ES-I3 (cell line): ENCODE measurements around the gene CPLX3.

Source experiments
- H3K36me3 ChIP-seq: 2 replicates; pipeline ENCODE4 v1.6.1; 2013; ENCODE audit warnings: mild to moderate bottlenecking, low read length, control low read depth, moderate library complexity; ENCODE audit not compliant: insufficient read depth
- H3K4me1 ChIP-seq: 2 replicates; pipeline ENCODE4 v1.6.1; 2013; ENCODE audit warnings: mild to moderate bottlenecking, control low read depth, low read length; ENCODE audit not compliant: insufficient read depth
- H3K9ac ChIP-seq: 2 replicates; pipeline ENCODE4 v1.6.1; 2013; ENCODE audit warnings: low read depth, mild to moderate bottlenecking, low read length, moderate library complexity
- H3K9me3 ChIP-seq: 2 replicates; pipeline ENCODE4 v1.6.1; 2013; ENCODE audit warnings: mild to moderate bottlenecking, low read length, moderate library complexity; ENCODE audit not compliant: control insufficient read depth, insufficient read depth

CPLX3 gene

DNA sequence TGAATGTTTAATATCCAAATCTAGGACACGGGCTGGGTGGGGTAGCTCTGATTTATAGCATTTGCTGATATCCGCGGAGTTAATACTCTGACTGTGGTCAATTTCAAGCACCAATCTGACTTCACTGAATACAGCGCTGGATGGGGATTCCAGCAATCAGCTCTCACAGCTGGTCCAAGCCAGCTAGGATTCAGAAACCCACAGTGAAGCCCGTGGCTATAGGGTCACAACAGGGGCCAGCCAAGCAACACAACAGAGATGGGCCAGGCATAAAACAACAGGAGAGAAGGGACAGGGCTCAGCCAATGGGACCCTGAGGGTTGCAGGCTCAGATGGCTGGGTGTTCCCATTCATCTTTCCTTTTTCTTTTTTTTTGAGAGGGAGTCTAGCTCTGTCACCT is 19.1 kb upstream of the CPLX3 start:
- H3K9me3 ChIP-seq = no peaks in the 10 kb centered on the region
- H3K9ac ChIP-seq = no peak overlapping the region
- 0 out of 2 replicates have a peak, but pooled peaks cover 4% of the 10 kb centered on the region for H3K4me1 ChIP-seq
- H3K36me3 ChIP-seq = peaks cover 5% of the 10 kb centered on the region; the same call in 1 of the 2 replicates

DNA sequence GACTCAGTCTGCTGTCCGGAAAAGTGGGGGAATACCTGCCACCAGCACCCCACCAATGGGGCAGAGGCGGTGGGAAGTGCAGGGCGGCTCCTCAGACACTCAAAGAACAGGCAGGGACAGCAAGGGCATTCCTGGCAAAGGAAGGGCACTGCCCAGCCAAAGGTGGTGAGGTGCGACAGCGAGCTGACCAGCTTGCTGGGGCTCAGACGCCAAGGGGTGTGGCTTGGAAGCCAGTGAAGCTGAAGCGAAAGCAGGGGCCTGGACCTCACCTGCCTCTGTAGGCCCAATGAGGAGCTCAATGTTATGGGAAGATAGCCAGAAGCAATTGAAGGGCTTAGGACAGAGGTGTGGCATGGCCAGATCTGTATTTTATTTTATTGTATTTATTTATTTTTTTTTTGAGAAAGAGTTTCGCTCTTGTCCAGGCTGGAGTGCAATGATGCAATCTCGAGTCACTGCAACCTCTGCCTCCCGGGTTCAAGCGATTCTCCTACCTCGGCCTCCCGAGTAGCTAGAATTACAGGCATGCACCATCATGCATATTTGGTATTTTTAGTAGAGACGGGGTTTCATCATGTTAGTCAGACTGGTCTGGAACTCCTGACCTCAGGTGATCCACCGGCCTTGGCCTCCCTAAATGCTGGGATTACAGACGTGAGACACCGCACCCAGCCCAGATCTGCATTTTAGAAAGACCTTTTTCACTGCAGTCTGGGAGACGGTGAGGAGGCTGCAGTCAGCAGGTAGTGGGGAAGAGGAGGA is 18.2 kb upstream of the CPLX3 start:
- Histone ChIP-seq H3K9me3 (no peaks in the 10 kb centered on the region), H3K9ac (no peak overlapping the region), H3K36me3 (peaks cover 5% of the 10 kb centered on the region; the same call in 1 of the 2 replicates)

DNA sequence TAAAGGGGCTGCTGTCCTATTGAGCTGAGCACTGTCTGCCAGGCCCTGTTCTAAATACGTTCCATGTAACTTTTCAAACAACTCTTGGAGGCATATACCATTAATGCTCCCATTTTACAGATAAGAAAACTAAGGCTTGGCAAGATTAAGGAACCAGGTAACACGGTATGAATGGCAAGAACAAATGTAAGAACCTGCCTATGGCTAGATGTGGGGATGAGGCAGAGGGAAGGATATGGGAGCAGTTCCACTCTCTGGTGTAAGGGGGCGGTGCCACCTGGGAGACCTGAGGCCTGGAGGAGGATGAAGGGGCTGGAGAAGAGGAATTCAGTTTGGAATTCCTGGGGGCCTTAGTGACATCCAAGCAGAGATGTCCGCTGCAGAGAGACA is 17.6 kb upstream of the CPLX3 start:
- Histone ChIP-seq H3K9ac (no peak overlapping the region), H3K36me3 (peaks cover 4% of the 10 kb centered on the region; the same call in 1 of the 2 replicates), H3K9me3 (no peaks in the 10 kb centered on the region), H3K4me1 (0 out of 2 replicates have a peak, but pooled peaks cover 4% of the 10 kb centered on the region)

More for the DNA sequence above, 18.2 kb upstream of the CPLX3 start:
- H3K4me1 ChIP-seq = 0 out of 2 replicates have a peak, but pooled peaks cover 4% of the 10 kb centered on the region

DNA sequence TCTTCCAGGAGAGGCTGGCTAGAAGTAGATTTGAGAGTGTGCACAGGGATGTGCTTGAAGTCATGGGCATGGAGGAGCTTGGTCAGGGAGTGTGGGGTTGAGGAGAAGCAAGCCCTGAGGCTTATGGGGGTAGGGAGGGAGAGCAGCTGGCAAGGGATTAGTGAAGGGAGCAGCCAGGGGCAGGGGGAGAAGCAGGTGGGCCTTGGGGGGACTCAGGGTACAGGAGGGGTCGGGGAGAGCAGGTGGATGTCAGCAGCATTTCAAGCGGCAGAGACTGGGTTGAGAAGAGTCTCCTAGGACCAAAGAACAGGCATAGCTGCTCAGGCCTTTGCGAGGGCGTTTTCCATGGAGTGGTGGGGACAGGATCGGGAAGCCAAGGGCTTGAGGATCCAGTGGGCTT is 17.2 kb upstream of the CPLX3 start:
- Histone ChIP-seq H3K36me3 (0 out of 2 replicates have a peak, but pooled peaks cover under 1% of the 10 kb centered on the region), H3K4me1 (0 out of 2 replicates have a peak, but pooled peaks cover 4% of the 10 kb centered on the region), H3K9ac (no peak overlapping the region), H3K9me3 (no peaks in the 10 kb centered on the region)

DNA sequence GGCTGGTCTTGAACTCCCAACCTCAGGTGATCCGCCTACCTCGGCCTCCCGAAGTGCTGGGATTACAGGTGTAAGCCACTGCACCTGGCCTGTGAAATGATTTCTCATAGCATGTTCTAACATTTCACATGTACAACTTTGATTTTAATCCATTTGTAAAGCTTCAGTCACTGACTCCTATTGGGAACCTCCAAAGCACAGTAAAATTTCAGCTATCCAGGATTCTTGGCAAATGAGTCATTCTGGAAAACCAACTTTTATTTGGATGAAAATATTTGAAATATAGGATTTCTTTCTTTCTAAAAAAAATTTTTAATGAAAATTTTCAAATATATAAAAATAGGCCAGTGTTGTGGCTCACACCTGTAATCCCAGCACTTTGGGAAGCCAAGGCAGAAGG is 16.5 kb upstream of the CPLX3 start:
- Histone ChIP-seq H3K4me1 (0 out of 2 replicates have a peak, but pooled peaks cover 4% of the 10 kb centered on the region), H3K9me3 (no peaks in the 10 kb centered on the region), H3K9ac (no peak overlapping the region), H3K36me3 (no peaks in the 10 kb centered on the region)

DNA sequence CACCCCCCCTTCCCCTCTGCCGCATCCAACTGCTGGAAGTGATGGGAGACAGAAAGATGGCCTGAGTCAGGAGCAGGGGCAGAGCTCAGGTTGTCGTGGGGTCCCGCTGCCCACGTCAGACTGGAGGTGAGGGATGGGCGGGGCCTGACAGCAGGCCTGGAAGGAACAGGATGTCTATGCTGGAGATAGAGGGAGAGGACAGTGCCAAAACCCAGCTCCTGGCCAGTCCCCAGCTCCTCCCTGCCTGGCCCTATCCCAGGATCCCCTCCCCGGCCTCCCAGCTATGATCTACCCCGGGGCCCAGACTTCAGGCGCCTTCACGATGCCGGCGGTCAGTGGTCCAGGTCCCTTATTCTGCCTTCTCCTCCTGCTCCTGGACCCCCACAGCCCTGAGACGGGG is 13.9 kb upstream of the CPLX3 start, which contains the start of gene LMAN1L:
LMAN1L (plus strand) TSS at position 303 of the 400 bp plus-strand sequence; CDS start at position 323, 20 bp downstream.
- H3K9me3 ChIP-seq = no peaks in the 10 kb centered on the region
- H3K9ac ChIP-seq = no peak within 1 kb of the TSS
- peaks cover 10% of the 10 kb centered on the region; the same call in 1 of the 2 replicates for H3K4me1 ChIP-seq
- no peaks in the 10 kb centered on the region for H3K36me3 ChIP-seq

DNA sequence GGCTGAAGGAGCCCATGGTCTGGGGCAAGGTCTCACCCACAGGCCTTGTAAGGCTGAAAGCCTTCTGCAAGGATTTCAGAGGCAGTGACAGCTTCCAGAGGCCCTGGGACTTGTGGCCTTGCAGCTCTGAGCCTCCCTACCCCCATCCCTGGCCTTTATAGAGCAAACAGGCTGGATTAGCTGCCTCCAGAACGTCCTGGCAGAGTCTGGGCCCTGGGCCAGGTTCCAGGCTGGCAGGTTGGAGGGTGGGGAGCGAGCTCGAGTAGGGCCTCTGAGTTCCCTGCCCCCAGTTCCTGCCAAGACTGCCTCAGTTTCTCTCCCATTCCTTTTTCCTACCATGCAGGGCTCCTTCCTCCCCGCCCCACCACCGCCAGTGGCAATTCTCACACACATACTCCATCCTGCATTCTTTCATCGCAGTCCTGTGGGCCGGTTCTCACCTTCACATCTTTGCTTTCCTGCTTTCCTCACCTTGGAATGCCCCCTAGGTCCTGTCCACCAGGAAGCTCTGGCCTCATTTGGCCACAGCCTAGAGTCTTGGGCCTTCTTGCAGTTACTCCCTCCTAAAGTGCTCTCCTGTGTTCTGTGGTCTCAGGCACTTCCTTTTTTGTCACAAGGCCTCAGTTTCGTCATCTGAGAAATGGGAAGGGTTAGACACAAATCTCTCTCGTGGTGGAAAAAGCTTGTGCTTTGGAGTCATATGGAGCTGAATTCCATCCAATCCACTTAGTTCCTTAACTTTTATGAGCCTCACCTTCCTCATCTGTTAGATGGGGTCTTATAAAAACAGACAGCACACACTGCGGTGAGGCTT is 11.1 kb upstream of the CPLX3 start:
- Histone ChIP-seq H3K4me1 (peaks cover 17% of the 10 kb centered on the region; the same call in 1 of the 2 replicates), H3K9me3 (no peaks in the 10 kb centered on the region), H3K36me3 (no peaks in the 10 kb centered on the region), H3K9ac (no peak overlapping the region)

DNA sequence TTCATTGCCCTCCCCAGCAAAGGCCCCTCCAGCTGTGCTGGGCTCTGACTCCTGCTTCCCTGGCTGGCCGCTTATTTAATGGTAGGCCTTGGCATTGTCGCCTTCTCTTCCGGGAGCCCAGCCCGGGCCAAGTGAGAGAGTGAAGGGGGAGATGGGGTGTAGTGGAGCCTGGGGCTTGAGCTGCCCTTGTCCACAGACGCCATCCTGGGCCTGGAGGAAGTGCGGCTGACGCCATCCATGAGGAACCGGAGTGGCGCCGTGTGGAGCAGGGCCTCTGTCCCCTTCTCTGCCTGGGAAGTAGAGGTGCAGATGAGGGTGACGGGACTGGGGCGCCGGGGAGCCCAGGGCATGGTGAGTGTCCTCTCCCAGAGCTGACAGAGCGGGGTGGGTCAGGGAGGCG is 10.5 kb upstream of the CPLX3 start:
- Histone ChIP-seq H3K4me1 (peaks cover 21% of the 10 kb centered on the region; the same call in 1 of the 2 replicates), H3K9me3 (no peaks in the 10 kb centered on the region), H3K36me3 (no peaks in the 10 kb centered on the region), H3K9ac (no peak overlapping the region)

DNA sequence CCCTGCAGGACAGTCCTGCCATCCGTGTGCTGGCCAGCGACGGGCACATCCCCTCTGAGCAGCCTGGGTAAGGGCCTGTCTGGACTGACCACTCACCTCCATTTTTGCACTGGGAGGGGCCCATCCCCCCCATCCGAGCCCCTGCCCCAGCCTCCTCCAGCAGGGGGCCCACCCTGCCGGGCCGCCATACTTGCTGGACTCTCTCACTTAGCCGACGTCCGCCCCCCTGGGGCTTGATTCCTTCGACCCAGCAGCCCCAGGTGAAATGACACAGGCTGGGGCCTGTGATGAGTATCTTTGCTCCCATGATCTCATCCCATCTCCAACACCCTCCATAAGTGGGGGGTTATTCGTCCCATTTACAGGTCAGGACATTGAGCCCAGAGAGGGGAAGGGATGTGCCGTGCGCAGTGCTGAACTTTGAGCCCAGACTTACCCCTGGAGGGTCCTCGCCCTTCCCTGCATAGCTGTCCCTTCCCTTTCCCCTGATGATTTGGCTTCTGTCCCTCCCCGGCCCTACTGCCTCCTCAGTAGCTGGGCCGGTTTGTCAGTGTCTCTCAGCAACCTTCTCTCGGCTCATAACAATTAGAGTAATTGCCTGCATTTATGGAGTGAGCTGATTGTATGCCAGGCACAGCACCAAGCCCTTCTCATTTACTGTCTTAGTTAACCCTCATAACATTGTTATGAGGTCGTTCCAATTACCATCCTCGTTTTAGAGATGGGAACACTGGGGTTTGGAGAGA is 9.6 kb upstream of the CPLX3 start:
- Histone ChIP-seq H3K4me1 (peaks cover 29% of the 10 kb centered on the region; the same call in 1 of the 2 replicates), H3K9me3 (no peaks in the 10 kb centered on the region), H3K36me3 (no peaks in the 10 kb centered on the region), H3K9ac (no peak overlapping the region)

DNA sequence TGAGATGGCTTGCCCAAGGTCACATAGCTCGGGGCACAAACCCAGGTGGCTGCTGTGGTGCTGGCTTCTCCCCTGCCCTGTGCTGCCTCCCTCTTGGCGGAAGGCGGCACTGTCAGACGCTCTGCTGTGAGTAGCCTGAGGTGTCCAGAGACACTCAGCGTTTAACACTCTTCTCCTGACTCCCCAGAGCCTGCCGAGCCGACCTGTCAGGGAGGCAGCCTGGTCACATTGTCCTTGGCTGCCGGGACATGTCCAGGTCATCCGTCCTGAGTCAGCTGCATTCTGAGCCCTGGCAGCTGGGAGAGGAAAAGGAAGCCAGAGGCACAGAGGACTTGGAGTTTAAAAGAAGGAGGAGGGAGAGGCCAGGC is 9.1 kb upstream of the CPLX3 start:
- no peaks in the 10 kb centered on the region for H3K36me3 ChIP-seq
- H3K9me3 ChIP-seq = no peaks in the 10 kb centered on the region
- peaks cover 30% of the 10 kb centered on the region; the same call in 1 of the 2 replicates for H3K4me1 ChIP-seq
- no peak overlapping the region for H3K9ac ChIP-seq

DNA sequence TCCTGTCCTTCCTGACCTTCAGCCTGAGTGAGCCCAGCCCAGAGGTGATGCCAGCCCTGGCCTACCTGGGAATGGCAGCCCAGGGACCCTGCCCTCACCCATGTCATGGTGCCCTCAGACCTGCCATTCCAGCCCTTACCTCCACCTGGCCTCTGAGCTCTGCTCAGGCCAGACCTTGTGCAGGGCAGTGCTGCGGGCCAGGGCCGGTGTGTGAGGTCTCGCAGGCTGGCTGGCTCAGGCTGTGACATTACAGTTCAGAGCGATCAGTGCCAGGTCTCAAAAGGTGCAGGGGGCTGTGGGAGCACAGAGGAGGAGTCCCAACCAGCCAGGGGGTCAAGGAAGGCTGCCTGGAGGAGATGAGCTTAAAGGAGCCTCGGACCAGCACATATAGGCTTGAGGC is 6.4 kb upstream of the CPLX3 start:
- Histone ChIP-seq H3K4me1 (peaks cover 30% of the 10 kb centered on the region; the same call in 1 of the 2 replicates), H3K9me3 (no peaks in the 10 kb centered on the region), H3K36me3 (no peaks in the 10 kb centered on the region), H3K9ac (no peak overlapping the region)

DNA sequence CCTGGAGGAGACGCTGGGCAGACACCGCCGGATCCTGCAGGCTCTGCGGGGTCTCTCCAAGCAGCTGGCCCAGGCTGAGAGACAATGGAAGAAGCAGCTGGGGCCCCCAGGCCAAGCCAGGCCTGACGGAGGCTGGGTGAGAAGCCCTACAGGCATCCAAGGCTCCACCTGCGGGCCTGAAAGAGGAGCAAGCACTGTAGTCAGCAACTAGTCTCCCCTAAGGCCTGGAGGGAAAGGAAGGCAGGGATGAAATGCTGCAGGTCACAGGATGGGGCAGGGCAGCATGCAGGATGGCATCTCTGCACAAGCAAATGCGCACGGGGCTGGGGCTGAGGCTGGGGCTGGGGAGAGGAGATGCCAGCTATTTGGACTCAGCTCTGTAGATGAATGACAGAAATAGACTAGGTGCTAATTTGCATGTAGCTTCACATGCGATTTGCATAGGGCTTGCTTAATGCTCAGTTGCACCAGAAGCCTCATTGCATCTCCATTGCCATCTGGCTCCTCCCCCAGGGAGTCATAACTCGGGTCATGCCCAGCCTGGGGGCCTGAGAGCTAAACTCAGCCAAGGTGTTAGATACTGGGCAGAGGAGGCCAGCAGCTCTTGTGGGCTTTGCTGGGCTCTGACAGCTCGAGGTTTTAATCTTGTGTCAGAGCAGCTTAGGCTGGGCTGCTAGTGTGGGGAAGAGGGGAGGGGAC is 5.2 kb upstream of the CPLX3 start:
- Histone ChIP-seq H3K4me1 (peaks cover 30% of the 10 kb centered on the region; the same call in 1 of the 2 replicates), H3K9me3 (no peaks in the 10 kb centered on the region), H3K36me3 (no peaks in the 10 kb centered on the region), H3K9ac (no peak overlapping the region)

DNA sequence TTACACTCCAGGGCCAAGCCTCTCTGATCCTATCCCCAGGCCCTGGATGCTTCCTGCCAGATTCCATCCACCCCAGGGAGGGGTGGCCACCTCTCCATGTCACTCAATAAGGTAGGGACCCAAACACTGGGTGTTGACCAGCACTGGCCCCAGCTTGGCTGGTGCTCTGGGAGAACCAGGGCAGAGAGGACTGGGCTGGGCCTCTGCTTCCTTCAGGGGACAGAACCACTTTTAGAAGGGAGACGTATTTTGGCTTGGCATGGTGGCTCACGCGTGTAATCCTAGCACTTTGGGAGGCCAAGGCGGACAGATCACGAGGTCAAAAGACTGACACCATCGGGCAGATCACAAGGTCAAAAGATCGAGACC is 4.7 kb upstream of the CPLX3 start:
- Histone ChIP-seq H3K36me3 (no peaks in the 10 kb centered on the region), H3K9ac (no peak overlapping the region), H3K9me3 (no peaks in the 10 kb centered on the region), H3K4me1 (peaks cover 29% of the 10 kb centered on the region; the same call in 1 of the 2 replicates)
